Large intestine (tissue), 3 donors: Measurements from ENCODE around the gene EFNA2. TPM values are rescaled to one million over a fixed set of nuclear protein-coding genes. Genes with fewer than 3 reads are reported as not detected.

Source experiments
- DNase-seq, 2 donors: peaks; one replicate each; pipeline versions ENCODE4 v3.0.0 to v3.0.0-alpha.2; 2013
- H3K27ac ChIP-seq: one replicate; pipeline ENCODE4 v1.5.1; 2013; ENCODE audit warnings: low read length
- H3K27me3 ChIP-seq: 2 replicates; pipeline ENCODE4 v1.6.1; 2013; ENCODE audit warnings: low read length; ENCODE audit not compliant: control insufficient read depth, insufficient read depth
- H3K36me3 ChIP-seq: 2 replicates; pipeline ENCODE4 v1.6.1; 2013; ENCODE audit warnings: low read length; ENCODE audit not compliant: control insufficient read depth, insufficient read depth
- H3K4me1 ChIP-seq: one replicate; pipeline ENCODE4 v1.6.1; 2013; ENCODE audit warnings: low read length; ENCODE audit not compliant: control insufficient read depth, insufficient read depth
- H3K4me3 ChIP-seq: one replicate; pipeline ENCODE4 v1.5.1; 2013; ENCODE audit warnings: low read length
- H3K9me3 ChIP-seq: one replicate; pipeline ENCODE4 v1.6.1; 2013; ENCODE audit warnings: mild to moderate bottlenecking, low read depth, low read length, moderate library complexity; ENCODE audit not compliant: control insufficient read depth
- whole genome bisulfite sequencing: methylation state at CpG from one replicate; pipeline ENCODE4 v1.1.5; 2013; ENCODE audit warnings: low lambda C conversion rate; ENCODE audit not compliant: insufficient coverage; 5-methylcytosine and 5-hydroxymethylcytosine counted together
- polyA plus RNA-seq: library from polyadenylated mRNA; unstranded; fragments of 120-200 nt; gene quantifications from one replicate; pipeline ENCODE4 v1.2.1, GENCODE V29; 2013

Gene EFNA2
- polyA plus RNA-seq, 1 donor: 25.6 TPM

- Histone ChIP-seq H3K27ac (no peak overlapping the region), H3K4me3 (no peak overlapping the region), H3K9me3 (peaks cover 8% of the 10 kb centered on the region), H3K27me3 (peaks cover 2% of the 10 kb centered on the region), H3K4me1 (peaks cover 38% of the 10 kb centered on the region), H3K36me3 (peaks cover 20% of the 10 kb centered on the region)
- no CpG with 5 or more reads among the region's 53 CpGs for WGBS
- DNase-seq: no peak
Observed at GRCh38 chr19:1280636-1281568, 4.8 kb upstream of the EFNA2 start.

GRCh38 chr19:1281569-1282287, 3.9 kb upstream of the EFNA2 start:
- Histone ChIP-seq H3K27ac (no peak overlapping the region), H3K4me3 (no peak overlapping the region), H3K4me1 (peaks cover 30% of the 10 kb centered on the region), H3K27me3 (peaks cover 6% of the 10 kb centered on the region), H3K9me3 (peaks cover 6% of the 10 kb centered on the region), H3K36me3 (peaks cover 20% of the 10 kb centered on the region)
- WGBS: no CpG with 5 or more reads among the region's 15 CpGs
- no peak for DNase-seq

GRCh38 chr19:1282588-1283206, 3.0 kb upstream of the EFNA2 start:
- Histone ChIP-seq H3K27ac (no peak overlapping the region), H3K27me3 (peaks cover 10% of the 10 kb centered on the region), H3K4me3 (no peak overlapping the region), H3K36me3 (peaks cover 20% of the 10 kb centered on the region), H3K9me3 (peaks cover 6% of the 10 kb centered on the region), H3K4me1 (peaks cover 26% of the 10 kb centered on the region)
- no CpG with 5 or more reads among the region's 18 CpGs for WGBS
- DNase-seq: no peak

GRCh38 chr19:1283207-1283916, 2.3 kb upstream of the EFNA2 start:
- H3K4me3 ChIP-seq: no peak overlapping the region
- 100% methylated on average over 2 of the region's 29 CpGs for WGBS
- H3K27ac ChIP-seq: peak overlapping the region; percentile 71
- DNase-seq: no peak
- H3K4me1 ChIP-seq: peaks cover 26% of the 10 kb centered on the region
- H3K9me3 ChIP-seq: peaks cover 6% of the 10 kb centered on the region
- peaks cover 10% of the 10 kb centered on the region for H3K27me3 ChIP-seq
- H3K36me3 ChIP-seq: peaks cover 16% of the 10 kb centered on the region

GRCh38 chr19:1283917-1284292, 1.8 kb upstream of the EFNA2 start:
- H3K27ac ChIP-seq: peak overlapping the region; percentile 71
- H3K4me3 ChIP-seq: no peak overlapping the region
- no CpG with 5 or more reads among the region's 12 CpGs for WGBS

GRCh38 chr19:1284293-1284978, 1.2 kb upstream of the EFNA2 start:
- Histone ChIP-seq H3K27ac (peak overlapping the region; percentile 71), H3K27me3 (peaks cover 10% of the 10 kb centered on the region)

More at GRCh38 chr19:1283917-1284292, 1.8 kb upstream of the EFNA2 start:
- Histone ChIP-seq H3K9me3 (peaks cover 6% of the 10 kb centered on the region), H3K27me3 (peaks cover 10% of the 10 kb centered on the region), H3K36me3 (peaks cover 13% of the 10 kb centered on the region), H3K4me1 (peaks cover 26% of the 10 kb centered on the region)
- DNase-seq: no peak

GRCh38 chr19:1284979-1285736, 515 bp upstream of the EFNA2 start:
- H3K36me3 ChIP-seq: peaks cover under 1% of the 10 kb centered on the region
- no peak overlapping the region for H3K4me3 ChIP-seq
- peaks cover 6% of the 10 kb centered on the region for H3K9me3 ChIP-seq
- no CpG with 5 or more reads among the region's 51 CpGs for WGBS
- peak overlapping the region; percentile 71 for H3K27ac ChIP-seq
- peaks cover 10% of the 10 kb centered on the region for H3K27me3 ChIP-seq
- peaks cover 36% of the 10 kb centered on the region for H3K4me1 ChIP-seq
- peak in 1 of 2 donors; percentile 60 for DNase-seq

More at GRCh38 chr19:1284293-1284978, 1.2 kb upstream of the EFNA2 start:
- no peak overlapping the region for H3K4me3 ChIP-seq
- peaks cover 30% of the 10 kb centered on the region for H3K4me1 ChIP-seq
- H3K36me3 ChIP-seq: peaks cover 7% of the 10 kb centered on the region
- DNase-seq: peak; percentile 73 to 92
- peaks cover 6% of the 10 kb centered on the region for H3K9me3 ChIP-seq
- WGBS: no CpG with 5 or more reads among the region's 20 CpGs

- H3K27ac ChIP-seq: peak overlapping the region; percentile 77
- no peak for DNase-seq
- WGBS: no CpG with 5 or more reads among the region's 38 CpGs
- peak overlapping the region; percentile 67 for H3K4me3 ChIP-seq
- H3K4me1 ChIP-seq: peaks cover 51% of the 10 kb centered on the region
- H3K27me3 ChIP-seq: peaks cover 10% of the 10 kb centered on the region
- H3K36me3 ChIP-seq: no peaks in the 10 kb centered on the region
- peaks cover 6% of the 10 kb centered on the region for H3K9me3 ChIP-seq
Observed at GRCh38 chr19:1286487-1287353, 1.0 kb downstream of the EFNA2 start.
